ENCODE results near the gene MFSD12. TPM values are rescaled to one million over a fixed set of nuclear protein-coding genes. Genes with fewer than 3 reads are reported as not detected.

MFSD12 gene
- total and polyA plus RNA-seq, 2 of the 8 experiments (the other 6 are each of a cell fraction or from before 2014, with no cell fraction given) = 59.6 to 71.3 TPM

DNA sequence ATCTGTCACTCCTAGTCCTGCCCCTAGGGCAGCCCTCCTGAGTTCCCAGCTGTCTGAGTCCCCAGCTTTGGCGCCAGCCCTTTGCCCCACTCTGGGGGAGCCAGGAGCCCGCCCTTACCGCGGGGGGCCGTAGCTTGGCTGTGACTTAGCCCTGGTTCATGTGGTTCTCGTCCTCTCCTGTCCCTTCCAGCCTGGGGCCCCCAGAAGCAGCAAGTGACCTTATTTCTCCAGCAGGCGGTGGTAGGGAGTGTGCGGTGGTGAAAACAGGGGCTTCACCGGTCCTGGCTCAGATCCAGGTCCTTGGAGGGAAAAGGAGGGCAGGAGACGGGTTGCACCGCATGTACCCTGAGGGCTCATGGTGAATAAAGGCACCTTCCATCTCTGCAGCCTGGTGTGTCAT lies 35.8 kb upstream of the MFSD12 start:
- H4K20me1 ChIP-seq (replicated peaks in 1 of 2; ENCODE audit: control insufficient read depth in 1 of 2, insufficient read depth in 2 of 2, low read length in 2 of 2) = peaks cover 0 to 2% of the 10 kb centered on the region in 2 experiments
- no peak overlapping the region for H3K14ac ChIP-seq (ENCODE audit: insufficient read length)
- DNase-seq (ENCODE audit: low read depth in 1 of 2, low spot score in 2 of 2) (peak in 1 of 2 experiments; percentile 63), FAIRE-seq (no peak)
- no peak overlapping the region for H4K91ac ChIP-seq (replicated peaks; ENCODE audit: insufficient read length, low read length)
- H3K27ac ChIP-seq (ENCODE audit: low read depth, low read length) = no peak overlapping the region
- no peak overlapping the region for H3K9ac ChIP-seq (replicated peaks in 1 of 4; ENCODE audit: extremely low read depth in 1 of 4, low read depth in 3 of 4, low read length in 3 of 4)
- H3K18ac ChIP-seq (ENCODE audit: extremely low read depth, low read length) = no peak overlapping the region
- H2BK12ac ChIP-seq (ENCODE audit: low read depth, low read length) = no peak overlapping the region; the same call in 1 of the 2 replicates
- no peaks in the 10 kb centered on the region for H3K79me2 ChIP-seq (ENCODE audit: control insufficient read depth in 1 of 2, insufficient read depth in 2 of 2, low read length in 2 of 2)
- H3K56ac ChIP-seq (replicated peaks; ENCODE audit: insufficient read length, low read depth, low read length) = no peak overlapping the region
- H3K4me1 ChIP-seq (replicated peaks in 1 of 4; ENCODE audit: control insufficient read depth in 3 of 4, insufficient read depth in 4 of 4, low read length in 3 of 4) = no peaks in the 10 kb centered on the region
- H2BK5ac ChIP-seq (ENCODE audit: low read depth, low read length) = no peak overlapping the region
- H3K9me3 ChIP-seq (ENCODE audit: insufficient read depth in 2 of 2, low read depth in 1 of 2, low read length in 1 of 2) = peaks cover 4 to 9% of the 10 kb centered on the region in 2 experiments; a peak in 3 of 4 replicates
- no peak overlapping the region for H3K4me2 ChIP-seq (ENCODE audit: insufficient read depth in 1 of 2, low read depth in 2 of 2, low read length in 2 of 2)
- H3K23me2 ChIP-seq (ENCODE audit: low read depth, low read length) = no peaks in the 10 kb centered on the region
- 48% methylated on average over 11 of the region's 11 CpGs; no CpG with 5 or more reads in 1 of the 2 experiments for WGBS, 2 experiments (ENCODE audit: extremely low coverage in 1 of 2, insufficient coverage in 1 of 2, insufficient read length in 1 of 2, insufficient replicate concordance in 2 of 2, low coverage in 1 of 2, low lambda C conversion rate in 2 of 2, missing lambda C conversion rate in 1 of 2)
- no peak overlapping the region for H3K4ac ChIP-seq (replicated peaks; ENCODE audit: insufficient read length, low read depth, low read length)
- no peak overlapping the region for H2BK20ac ChIP-seq (ENCODE audit: low read length)
- no peak overlapping the region for H4K5ac ChIP-seq (ENCODE audit: insufficient read length, low read depth, low read length)
- no peaks in the 10 kb centered on the region for H3K36me3 ChIP-seq (ENCODE audit: control insufficient read depth in 2 of 4, insufficient read depth in 4 of 4, low read length in 3 of 4)
- no peak overlapping the region for H2BK15ac ChIP-seq (ENCODE audit: low read length)
- ChIA-PET CTCF (ENCODE audit: partially characterized antibody) (interaction anchor here (0.9 to 3.9 kb wide), 14 partner anchors 9 to 99 kb away, joined by 3 to 29 read pairs (median 4); no protein-coding TSS in a partner anchor), POLR2A (ENCODE audit: partially characterized antibody) (interaction anchor here (0.9 to 1.6 kb wide), 3 partner anchors 12 to 108 kb away, joined by 3 to 6 read pairs (median 3); partner anchors contain the start of gene PIP5K1C)
- H2BK120ac ChIP-seq (replicated peaks; ENCODE audit: low read depth, low read length) = no peak overlapping the region
- no peak overlapping the region for H2AFZ ChIP-seq (ENCODE audit: low read length)
- no peak overlapping the region for H3K23ac ChIP-seq (ENCODE audit: insufficient read length)
- no peak overlapping the region for H4K8ac ChIP-seq (ENCODE audit: extremely low read depth, insufficient read depth, low read length)
- no peak overlapping the region for H3K4me3 ChIP-seq (ENCODE audit: extremely low read depth in 1 of 4, insufficient read depth in 2 of 4, low read depth in 3 of 4, low read length in 4 of 4)
- H2AK5ac ChIP-seq (ENCODE audit: low read depth, low read length) = no peak overlapping the region; the same call in 1 of the 2 replicates
- no peaks in the 10 kb centered on the region; the same call in 1 of the 2 replicates for H3K79me1 ChIP-seq (ENCODE audit: low read depth, low read length)
- peaks cover 0 to 2% (median 0%) of the 10 kb centered on the region in 4 experiments; a peak in 2 of 7 replicates for H3K27me3 ChIP-seq (replicated peaks in 1 of 4; ENCODE audit: control insufficient read depth in 3 of 4, extremely low read depth in 1 of 4, insufficient read depth in 3 of 4, low read length in 3 of 4)
- no peak for TF ChIP-seq CBX8 (IDR thresholded peaks at IDR 0.05; ENCODE audit: borderline replicate concordance, low read depth, low read length)
- TF ChIP-seq POLR2A (IDR thresholded peaks at IDR 0.05; ENCODE audit: control extremely low read depth in 1 of 2, low read depth in 2 of 2, low read length in 2 of 2) = no peak
- TF ChIP-seq YY1 (IDR thresholded peaks at IDR 0.05; ENCODE audit: low read depth, low read length) = no peak
- no peak for TF ChIP-seq RFX5 (IDR thresholded peaks at IDR 0.05; ENCODE audit: borderline replicate concordance, low read depth, low read length)
- no peak for TF ChIP-seq BACH1 (IDR thresholded peaks at IDR 0.05; ENCODE audit: low read length)
- TF ChIP-seq EZH2 (IDR thresholded peaks at IDR 0.05; ENCODE audit: low read depth, low read length, severe bottlenecking) = no peak
- no peak for TF ChIP-seq ATF3 (IDR thresholded peaks at IDR 0.05; ENCODE audit: insufficient read depth, low read depth, low read length)
- TF ChIP-seq CTCF (IDR thresholded peaks at IDR 0.05; ENCODE audit: control extremely low read depth in 1 of 3, insufficient read depth in 1 of 3, low read depth in 1 of 3, low read length in 3 of 3) = peak; percentile 73 to 77 (median 75)
- TF ChIP-seq SUZ12 (IDR thresholded peaks at IDR 0.05; ENCODE audit: low read length) = no peak
- TF ChIP-seq RAD21 (IDR thresholded peaks at IDR 0.05 in 1 of 2, conservative IDR thresholded peaks at IDR 0.05 in 1 of 2; ENCODE audit: low read depth in 2 of 2, low read length in 2 of 2) = peak; percentile 50 to 66

Data from H1 (cell line).